T-helper 1 cell treated with Interleukin-12 subunit alpha and Interleukin-12 subunit beta and Interleukin-4 antibody, amounts not matched to agents 30 ng/mL and 1 ng/mL, for 36 hours (primary cell): ENCODE data around the gene LYRM7. TPM values are rescaled to one million over a fixed set of nuclear protein-coding genes. Genes with fewer than 3 reads are reported as not detected.
"Not testable (repeated sequence)": the region's sequence is repeated elsewhere in the genome, so short reads cannot be mapped to it uniquely, and the experiment has no call there.

Source experiments
- intact Hi-C: fragments of 100-400 bp; cut with micrococcal nuclease; formaldehyde crosslinking; loops from one replicate; pipeline ENCODE4 v1.15.1; 2024
- total RNA-seq: library from RNA; stranded (reverse); gene quantifications from 2 replicates; pipeline ENCODE4 v1.2.3, GENCODE V29; 2022

Gene LYRM7
- total RNA-seq, 1 donor from 2014 or later: 15.0 TPM

DNA sequence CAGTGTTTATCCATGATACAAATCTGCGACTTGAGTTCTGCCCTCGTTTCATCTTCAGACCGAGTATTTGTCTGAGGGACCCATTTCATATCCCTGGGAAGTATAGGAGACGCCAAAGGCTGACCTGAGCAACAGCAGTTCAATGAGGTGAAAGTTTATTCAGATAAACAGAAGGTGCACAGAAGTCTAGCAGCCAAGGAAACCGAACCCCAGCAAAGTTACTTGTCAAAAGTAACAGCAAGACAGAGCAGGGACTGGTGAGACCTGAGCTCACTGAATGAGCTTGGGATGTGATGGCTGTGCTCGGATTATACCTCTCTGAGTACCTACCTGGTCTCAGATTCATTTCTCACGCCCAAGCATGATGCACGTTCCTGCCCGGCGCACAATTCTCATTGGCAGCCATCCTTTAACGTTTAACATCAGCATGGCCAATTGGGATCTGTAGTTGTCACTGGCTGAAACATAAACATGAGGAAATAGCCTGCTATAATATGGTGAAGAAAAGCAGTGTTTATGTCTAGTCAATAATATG, 599 bp downstream of the LYRM7 start:
- intact Hi-C loops: loop anchor here (2.0 to 5.0 kb wide), 2 partner anchors 185 to 361 kb away; no protein-coding TSS in a partner anchor

- intact Hi-C loops: no loop called here
Observed at GRCh38 chr5:131180407-131180806, 9.7 kb downstream of the LYRM7 start.

DNA sequence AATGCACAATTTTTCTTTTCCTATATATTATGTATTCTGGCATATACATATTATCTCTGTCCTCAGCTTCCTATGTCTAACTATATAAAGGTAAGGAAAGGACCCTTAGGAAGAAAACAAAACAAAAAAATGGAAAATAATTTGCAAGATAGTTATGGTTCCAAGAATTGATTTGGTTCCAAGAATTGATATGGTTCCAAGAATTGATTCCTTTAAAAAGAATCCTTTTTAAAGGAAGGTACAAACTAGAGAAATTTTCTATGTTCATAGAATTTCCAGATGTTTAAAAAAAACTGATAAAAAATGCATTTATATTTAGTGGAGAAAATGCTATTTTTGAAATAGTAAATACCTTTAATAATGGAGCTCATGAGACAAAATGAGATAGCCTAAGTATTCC, 12.1 kb downstream of the LYRM7 start:
- intact Hi-C loops: no loop called here

GRCh38 chr5:131185523-131186104, 14.9 kb downstream of the LYRM7 start:
- intact Hi-C loops: no loop called here

DNA sequence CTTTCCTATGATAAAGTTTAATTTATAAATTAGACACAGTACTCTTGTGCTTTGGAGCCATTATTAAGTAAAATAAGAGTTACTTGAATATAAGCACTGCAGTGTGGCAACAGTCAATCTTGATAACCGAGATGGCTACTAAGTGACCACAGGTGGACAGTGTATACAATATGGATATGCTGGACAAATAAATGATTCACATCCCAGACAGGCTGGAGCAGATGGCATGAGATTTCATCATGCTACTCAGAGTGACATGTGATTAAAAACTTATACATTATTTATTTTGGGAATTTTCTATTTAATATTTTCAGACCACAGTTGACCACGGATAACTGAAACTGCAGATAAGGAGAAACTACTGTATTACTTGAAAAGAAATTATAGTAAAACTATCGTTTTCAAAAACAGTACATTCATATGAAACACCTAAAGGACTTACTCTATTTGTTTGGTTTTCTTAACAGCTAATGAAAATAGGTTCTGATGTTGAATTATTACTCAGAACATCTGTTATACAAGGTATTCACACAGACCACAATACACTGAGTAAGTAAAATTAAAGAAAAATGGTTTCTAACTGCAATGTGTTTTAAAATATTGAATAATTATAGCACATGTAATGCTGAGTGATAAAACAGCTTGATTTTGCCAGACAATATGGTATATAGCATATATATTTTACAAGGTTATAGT, 16.0 kb downstream of the LYRM7 start:
- intact Hi-C loops: no loop called here

GRCh38 chr5:131193106-131193505, 22.4 kb downstream of the LYRM7 start:
- intact Hi-C loops: no loop called here

DNA sequence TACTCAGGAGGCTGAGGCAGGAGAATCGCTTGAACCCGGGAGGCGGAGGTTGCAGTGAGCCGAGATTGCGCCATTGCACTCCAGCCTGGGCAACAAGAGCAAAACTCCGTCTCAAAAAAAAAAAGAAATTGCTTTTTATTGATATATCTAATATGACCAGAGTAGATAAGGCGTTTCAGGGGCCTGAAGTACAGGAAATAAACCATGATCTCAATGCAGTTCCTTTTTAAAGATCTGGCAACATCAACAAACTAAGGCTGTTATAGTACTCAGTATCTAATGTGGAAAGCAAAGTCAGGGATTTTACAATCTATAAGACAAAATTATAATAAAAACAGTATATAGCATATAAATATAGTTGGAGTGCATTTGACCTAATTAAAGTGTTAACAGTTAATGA, 23.2 kb downstream of the LYRM7 start:
- intact Hi-C loops: not testable (repeated sequence)

- intact Hi-C loops: no loop called here
Observed at GRCh38 chr5:131194725-131195124, 24.0 kb downstream of the LYRM7 start.

DNA sequence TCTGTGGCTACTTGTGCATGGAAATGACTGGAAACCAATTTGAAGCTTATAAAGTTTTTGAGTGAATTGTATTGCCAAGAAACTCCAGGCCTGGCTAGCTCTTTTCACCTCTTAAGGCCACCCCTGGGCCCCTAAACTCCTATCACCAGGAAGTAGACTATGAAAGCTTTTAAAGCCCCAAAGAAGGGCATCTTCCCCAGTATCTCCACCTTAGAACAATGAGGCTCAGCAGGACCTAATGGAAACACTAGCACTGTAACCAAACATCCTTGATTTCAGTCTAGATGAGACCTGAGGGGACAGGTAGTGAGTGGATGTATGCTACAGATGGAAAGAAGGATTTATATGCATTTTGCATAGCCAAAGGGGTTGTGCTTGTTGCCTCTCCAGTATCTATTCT, 25.0 kb downstream of the LYRM7 start:
- intact Hi-C loops: no loop called here

DNA sequence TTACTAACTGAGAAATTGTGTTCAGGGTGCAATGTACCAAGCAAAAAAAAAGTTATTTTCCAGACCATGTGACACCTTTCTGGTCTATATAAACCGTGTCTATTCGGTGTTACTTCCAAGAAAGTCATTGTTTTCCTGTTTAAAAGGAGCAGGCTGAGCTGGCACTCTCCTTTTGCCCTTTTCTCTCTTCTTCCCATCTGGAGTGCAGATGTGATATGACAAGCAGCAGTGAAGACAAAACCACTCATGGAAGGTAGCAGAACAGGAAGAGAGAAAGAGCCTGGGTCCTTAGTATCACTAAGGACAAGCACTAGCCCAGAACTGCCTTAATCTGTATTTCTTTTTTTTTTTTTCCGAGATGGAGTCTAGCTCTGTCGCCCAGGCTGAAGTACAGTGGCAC, 25.6 kb downstream of the LYRM7 start:
- intact Hi-C loops: no loop called here

GRCh38 chr5:131198625-131199024, 27.9 kb downstream of the LYRM7 start:
- intact Hi-C loops: loop anchor here (1.0 kb wide), 1 partner anchor 52 kb away; no protein-coding TSS in a partner anchor

DNA sequence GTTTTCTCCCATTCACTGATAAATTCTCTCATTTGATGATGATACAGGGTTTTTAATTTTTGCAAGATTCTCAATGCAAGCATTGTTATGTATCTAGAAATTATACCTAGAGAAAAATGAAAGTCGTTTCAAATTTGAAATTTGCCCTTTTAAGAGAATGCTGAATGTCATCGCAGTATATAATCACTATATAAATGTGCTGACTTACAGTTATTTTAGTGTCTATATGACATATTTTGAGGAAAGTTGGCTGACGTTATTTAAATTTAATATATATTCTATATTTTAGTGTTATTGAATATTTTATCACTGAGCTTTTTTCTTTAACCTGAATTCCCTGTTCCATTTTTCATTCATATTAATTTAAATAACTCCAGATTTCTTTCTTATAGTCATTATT, 29.8 kb downstream of the LYRM7 start:
- intact Hi-C loops: loop anchor here (1.0 kb wide), 1 partner anchor 9 kb away; no protein-coding TSS in a partner anchor

GRCh38 chr5:131204964-131205363, 34.2 kb downstream of the LYRM7 start:
- intact Hi-C loops: no loop called here

DNA sequence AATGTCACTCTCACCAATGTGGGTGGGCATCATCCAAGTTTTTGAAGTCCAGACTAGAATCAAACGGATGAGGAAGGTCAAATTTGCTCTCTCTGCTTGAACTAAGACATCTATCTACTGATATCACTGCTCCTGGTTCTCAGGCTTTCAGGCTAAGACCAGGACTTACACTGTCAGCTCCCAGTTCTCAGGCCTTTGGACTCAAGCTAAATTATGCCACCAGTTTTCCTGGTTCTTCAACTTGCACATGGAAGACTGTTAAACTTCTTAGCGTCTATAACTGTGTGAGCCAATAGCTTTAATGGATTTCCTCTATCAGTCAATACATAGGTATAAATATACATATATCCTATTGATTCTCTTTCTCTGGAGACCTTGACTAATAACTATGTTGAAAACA, 35.3 kb downstream of the LYRM7 start:
- intact Hi-C loops: no loop called here

DNA sequence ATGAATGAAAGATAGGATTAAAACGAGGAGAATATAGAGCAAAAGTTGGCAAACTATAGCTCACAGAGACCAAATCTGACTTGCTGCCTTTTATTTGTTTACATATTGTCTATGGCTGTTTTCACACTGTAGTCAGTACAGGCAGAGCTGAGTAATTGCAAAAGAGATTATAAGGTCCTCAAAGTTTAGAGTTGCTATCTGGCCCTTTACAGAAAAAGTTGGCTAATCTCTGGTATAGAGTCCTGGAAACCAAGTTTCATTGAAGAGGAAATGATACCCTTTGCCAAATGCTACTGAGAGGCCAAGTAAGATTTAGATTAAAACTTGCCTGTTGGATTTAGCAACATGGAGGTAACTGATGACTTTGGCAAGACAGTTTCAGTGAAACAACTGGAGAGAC, 36.0 kb downstream of the LYRM7 start:
- intact Hi-C loops: no loop called here

DNA sequence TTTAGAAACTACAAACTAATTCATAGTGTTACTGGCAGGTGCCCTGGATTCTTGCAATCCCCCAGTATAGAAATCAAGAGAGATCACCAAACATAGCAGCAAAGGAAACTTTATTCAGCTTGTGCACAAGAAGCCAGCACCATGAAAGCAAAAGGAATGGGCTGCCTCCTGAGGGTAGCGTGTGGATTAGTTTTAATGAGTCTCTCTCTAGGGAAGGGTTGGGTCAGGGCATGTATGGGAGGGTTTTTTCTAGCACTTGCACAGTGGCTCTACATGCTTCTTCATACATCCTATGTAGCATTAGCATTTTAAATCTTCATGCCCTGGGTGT, 38.4 kb downstream of the LYRM7 start:
- intact Hi-C loops: loop anchor here (1.0 to 2.0 kb wide), 8 partner anchors 9 to 1300 kb away; partner anchors contain the start of genes HINT1 and LYRM7

GRCh38 chr5:131209506-131210150, 38.9 kb downstream of the LYRM7 start:
- intact Hi-C loops: loop anchor here (1.0 to 2.0 kb wide), 8 partner anchors 9 to 1301 kb away; partner anchors contain the start of genes HINT1 and LYRM7

- intact Hi-C loops: no loop called here
Observed at GRCh38 chr5:131210151-131210510, 39.4 kb downstream of the LYRM7 start.

DNA sequence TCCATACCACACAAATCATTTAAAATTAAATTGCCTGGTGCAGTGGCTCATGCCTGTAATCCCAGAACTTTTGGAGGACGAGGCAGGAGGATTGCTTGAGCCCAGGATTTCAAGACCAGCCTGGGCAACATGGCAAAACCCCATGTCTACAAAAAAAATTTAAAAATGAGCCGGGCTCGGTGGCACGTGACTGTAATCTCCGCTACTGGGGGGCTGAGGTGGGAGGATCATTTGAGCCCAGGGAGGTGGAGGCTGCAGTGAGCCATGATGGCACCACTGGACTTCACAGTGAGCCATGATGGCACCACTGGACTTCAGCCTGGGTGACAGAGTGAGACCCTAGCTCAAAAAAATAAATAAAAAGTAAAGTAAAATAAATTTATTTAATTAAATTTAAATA, 40.9 kb downstream of the LYRM7 start:
- intact Hi-C loops: no loop called here

DNA sequence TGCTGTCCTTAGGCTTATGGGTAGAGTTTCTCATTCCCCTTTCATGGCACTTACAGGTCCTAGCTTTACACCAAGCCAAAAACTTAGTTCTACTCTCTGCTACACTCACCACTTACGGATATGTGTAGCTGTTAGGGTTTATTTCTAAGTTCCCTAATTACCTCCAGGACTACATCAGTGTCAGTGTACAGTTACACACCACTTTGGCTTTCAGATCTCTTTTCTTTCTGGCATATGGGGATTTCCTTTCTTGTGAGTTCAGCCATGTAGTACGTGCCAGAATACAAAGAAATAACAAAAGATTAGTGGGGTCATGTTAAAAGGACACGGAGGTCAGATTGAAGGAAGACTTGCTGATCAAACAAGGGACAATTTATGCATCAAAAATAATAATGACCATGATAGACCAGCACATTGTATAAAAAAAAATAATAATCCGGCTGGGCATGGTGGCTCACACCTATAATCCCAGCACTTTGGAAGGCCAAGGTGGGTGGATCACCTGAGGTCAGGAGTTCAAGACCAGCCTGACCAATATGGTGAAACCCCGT, 41.8 kb downstream of the LYRM7 start:
- intact Hi-C loops: no loop called here

GRCh38 chr5:131214609-131215227, 44.0 kb downstream of the LYRM7 start:
- intact Hi-C loops: no loop called here

- intact Hi-C loops: no loop called here
Observed at GRCh38 chr5:131217791-131218190, 47.0 kb downstream of the LYRM7 start.
